DOHH2 (cell line): ENCODE measurements around the gene MMD.

ENCODE experiments used
- H3F3A ChIP-seq: fragments of 200-600 bp; sonication (generic), shearing (Covaris generic); 2 replicates; pipeline ENCODE4 v1.6.0; 2016; ENCODE audit warnings: antibody characterized with exemption, mild to moderate bottlenecking; ENCODE audit not compliant: control insufficient read depth, insufficient read depth
- H3K27ac ChIP-seq: fragments of 200-600 bp; sonication (generic); 2 replicates; pipeline ENCODE4 v1.5.1; 2014; ENCODE audit warnings: low read depth, mild to moderate bottlenecking, low read length, moderate library complexity
- H3K27me3 ChIP-seq: fragments of 200-600 bp; sonication (generic); 2 replicates; pipeline ENCODE4 v1.6.1; 2014; ENCODE audit warnings: mild to moderate bottlenecking, low read length, mixed read lengths; ENCODE audit not compliant: control insufficient read depth
- H3K36me3 ChIP-seq: fragments of 200-600 bp; sonication (generic); 2 replicates; pipeline ENCODE4 v1.6.1; 2014; ENCODE audit warnings: mild to moderate bottlenecking, low read length, moderate library complexity, mixed read lengths; ENCODE audit not compliant: control insufficient read depth
- H3K4me1 ChIP-seq: fragments of 200-600 bp; sonication (generic); 2 replicates; pipeline ENCODE4 v1.6.1; 2014; ENCODE audit warnings: mild to moderate bottlenecking, low read length, mixed read lengths; ENCODE audit not compliant: control insufficient read depth
- H3K4me2 ChIP-seq: fragments of 200-600 bp; sonication (generic); 2 replicates; pipeline ENCODE4 v1.6.0; 2014; ENCODE audit warnings: mild to moderate bottlenecking, low read length, moderate library complexity
- H3K4me3 ChIP-seq: fragments of 200-600 bp; sonication (generic); 2 replicates; pipeline ENCODE4 v1.5.1; 2014; ENCODE audit warnings: mild to moderate bottlenecking, low read length, mixed read lengths
- H3K79me2 ChIP-seq: fragments of 200-600 bp; sonication (generic); 2 replicates; pipeline ENCODE4 v1.6.1; 2014; ENCODE audit warnings: mild to moderate bottlenecking, low read length, mixed read lengths; ENCODE audit not compliant: control insufficient read depth
- H3K9me2 ChIP-seq: fragments of 200-600 bp; sonication (generic); replicated peaks from 2 replicates; pipeline ENCODE4 v1.6.1; 2014; ENCODE audit warnings: mild to moderate bottlenecking, low read length, mixed read lengths; ENCODE audit not compliant: control insufficient read depth
- H3K9me3 ChIP-seq: fragments of 200-600 bp; sonication (generic); 2 replicates; pipeline ENCODE4 v1.6.1; 2014; ENCODE audit warnings: antibody characterized with exemption, low read length, mixed read lengths; ENCODE audit not compliant: control insufficient read depth, insufficient read depth
- H4K20me1 ChIP-seq: fragments of 200-600 bp; sonication (generic); 2 replicates; pipeline ENCODE4 v1.6.0; 2014; ENCODE audit warnings: low read depth, mild to moderate bottlenecking, antibody characterized with exemption, low read length, moderate library complexity; ENCODE audit not compliant: control insufficient read depth, insufficient read depth
- CTCF ChIP-seq: fragments of 200-600 bp; sonication (generic); IDR thresholded peaks from one replicate; pipeline ENCODE4 v1.5.1; 2014; ENCODE audit warnings: antibody characterized with exemption, mild to moderate bottlenecking, low read depth, low read length; ENCODE audit not compliant: poor library complexity, severe bottlenecking
- EZH2phosphoT487 ChIP-seq: fragments of 200-600 bp; sonication (generic); IDR thresholded peaks from 2 replicates; pipeline ENCODE4 v1.6.1; 2017; ENCODE audit warnings: borderline replicate concordance, mild to moderate bottlenecking, antibody characterized with exemption, low read length, moderate library complexity, mixed read lengths

MMD gene

GRCh38 chr17:55442953-55443683, 21.5 kb upstream of the MMD start:
- no peak overlapping the region for H3K4me3 ChIP-seq
- no peaks in the 10 kb centered on the region for H4K20me1 ChIP-seq
- H3K4me1 ChIP-seq: peaks cover 25% of the 10 kb centered on the region
- H3K9me3 ChIP-seq: no peaks in the 10 kb centered on the region
- no peaks in the 10 kb centered on the region; the same call in 1 of the 2 replicates for H3F3A ChIP-seq
- H3K4me2 ChIP-seq: no peak overlapping the region
- TF ChIP-seq EZH2phosphoT487: no peak
- no peak for TF ChIP-seq CTCF
- no peaks in the 10 kb centered on the region for H3K27me3 ChIP-seq
- H3K36me3 ChIP-seq: no peaks in the 10 kb centered on the region
- no peak overlapping the region for H3K27ac ChIP-seq
- no peaks in the 10 kb centered on the region for H3K9me2 ChIP-seq
- H3K79me2 ChIP-seq: no peaks in the 10 kb centered on the region

GRCh38 chr17:55442462-55442861, 20.8 kb upstream of the MMD start:
- Histone ChIP-seq H3F3A (peaks cover 4% of the 10 kb centered on the region), H3K79me2 (no peaks in the 10 kb centered on the region), H3K9me3 (no peaks in the 10 kb centered on the region), H3K27ac (no peak overlapping the region), H3K4me1 (peaks cover 32% of the 10 kb centered on the region), H3K27me3 (no peaks in the 10 kb centered on the region), H3K36me3 (no peaks in the 10 kb centered on the region), H4K20me1 (no peaks in the 10 kb centered on the region), H3K9me2 (no peaks in the 10 kb centered on the region), H3K4me2 (no peak overlapping the region), H3K4me3 (no peak overlapping the region)
- TF ChIP-seq EZH2phosphoT487: no peak
- no peak for TF ChIP-seq CTCF

GRCh38 chr17:55441544-55441943, 19.9 kb upstream of the MMD start:
- Histone ChIP-seq H3K4me1 (peaks cover 40% of the 10 kb centered on the region), H3K36me3 (no peaks in the 10 kb centered on the region), H3K9me3 (no peaks in the 10 kb centered on the region), H3K27me3 (no peaks in the 10 kb centered on the region), H3K4me2 (no peak overlapping the region), H3K4me3 (no peak overlapping the region), H3K79me2 (no peaks in the 10 kb centered on the region), H4K20me1 (no peaks in the 10 kb centered on the region), H3F3A (peaks cover 12% of the 10 kb centered on the region), H3K27ac (no peak overlapping the region), H3K9me2 (no peaks in the 10 kb centered on the region)
- TF ChIP-seq EZH2phosphoT487: no peak
- no peak for TF ChIP-seq CTCF
